Measurements from ENCODE around the gene MYL6. TPM values are rescaled to one million over a fixed set of nuclear protein-coding genes. Genes with fewer than 3 reads are reported as not detected.

The MYL6 gene
- total and polyA plus RNA-seq, 10 donors: 1,063 to 3,098 (median 1,427) TPM

DNA sequence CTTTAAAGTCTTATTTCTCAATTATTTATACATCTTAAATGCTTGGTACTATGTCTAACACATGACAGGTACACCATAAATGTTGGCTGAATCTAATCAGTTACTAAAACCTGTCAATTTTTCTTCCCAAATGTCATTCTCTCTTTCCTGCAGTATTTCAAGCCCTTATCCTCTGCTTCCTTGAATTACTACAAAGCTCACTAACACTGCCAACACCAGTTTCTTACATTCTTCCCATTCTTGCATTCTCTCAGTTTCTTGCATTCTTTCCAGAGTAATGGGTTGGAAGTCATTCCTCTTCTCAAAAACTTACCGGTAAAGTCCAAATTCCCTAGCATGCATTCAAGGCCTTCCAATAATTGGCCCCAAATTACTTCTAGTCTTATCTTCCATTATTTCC lies 40.7 kb downstream of the MYL6 start:
- TF ChIP-seq, protein P1, sequence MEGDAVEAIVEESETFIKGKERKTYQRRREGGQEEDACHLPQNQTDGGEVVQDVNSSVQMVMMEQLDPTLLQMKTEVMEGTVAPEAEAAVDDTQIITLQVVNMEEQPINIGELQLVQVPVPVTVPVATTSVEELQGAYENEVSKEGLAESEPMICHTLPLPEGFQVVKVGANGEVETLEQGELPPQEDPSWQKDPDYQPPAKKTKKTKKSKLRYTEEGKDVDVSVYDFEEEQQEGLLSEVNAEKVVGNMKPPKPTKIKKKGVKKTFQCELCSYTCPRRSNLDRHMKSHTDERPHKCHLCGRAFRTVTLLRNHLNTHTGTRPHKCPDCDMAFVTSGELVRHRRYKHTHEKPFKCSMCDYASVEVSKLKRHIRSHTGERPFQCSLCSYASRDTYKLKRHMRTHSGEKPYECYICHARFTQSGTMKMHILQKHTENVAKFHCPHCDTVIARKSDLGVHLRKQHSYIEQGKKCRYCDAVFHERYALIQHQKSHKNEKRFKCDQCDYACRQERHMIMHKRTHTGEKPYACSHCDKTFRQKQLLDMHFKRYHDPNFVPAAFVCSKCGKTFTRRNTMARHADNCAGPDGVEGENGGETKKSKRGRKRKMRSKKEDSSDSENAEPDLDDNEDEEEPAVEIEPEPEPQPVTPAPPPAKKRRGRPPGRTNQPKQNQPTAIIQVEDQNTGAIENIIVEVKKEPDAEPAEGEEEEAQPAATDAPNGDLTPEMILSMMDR (IDR thresholded peaks at IDR 0.05 in 8 of 11, conservative IDR thresholded peaks at IDR 0.05 in 3 of 11): no peak
- no peak for TF ChIP-seq POLR2AphosphoS5 (IDR thresholded peaks at IDR 0.05)
- TF ChIP-seq POLR2A (IDR thresholded peaks at IDR 0.05): no peak
- intact Hi-C loops (cut with DNase I; ENCODE audit: low total_unique reads): loop anchor here (10.0 kb wide), 1 partner anchor 56 kb away; the partner anchor contains the start of gene ANKRD52

DNA sequence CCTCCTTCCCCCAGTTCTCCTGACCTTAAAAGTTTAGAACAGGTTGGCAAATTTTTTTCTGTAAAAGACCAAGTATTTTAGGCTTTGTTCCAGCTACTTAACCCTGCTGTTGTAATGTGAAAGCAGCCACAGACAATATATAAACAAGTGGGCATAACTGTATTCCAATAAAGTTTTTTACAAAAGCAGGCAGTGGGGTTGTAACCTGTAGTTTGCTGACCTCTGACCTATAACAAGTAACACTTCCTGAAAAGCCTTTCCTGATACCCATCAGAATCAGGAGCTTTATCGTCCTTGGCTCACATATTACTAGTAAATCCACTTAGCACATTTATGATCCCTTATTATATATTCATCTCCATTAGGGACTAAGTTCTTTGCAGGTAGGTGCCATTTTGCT lies 44.2 kb downstream of the MYL6 start:
- H3K27me3 ChIP-seq (replicated peaks in 1 of 7): no peaks in the 10 kb centered on the region
- 52 to 71% (median 67%) methylated on average over 1 of the region's 1 CpG for WGBS, 5 donors
- H3K9me3 ChIP-seq: no peaks in the 10 kb centered on the region
- H3K4me1 ChIP-seq: peaks cover 3 to 31% (median 9%) of the 10 kb centered on the region in 6 donors
- peaks cover 0 to 36% (median 28%) of the 10 kb centered on the region in 6 donors for H3K36me3 ChIP-seq
- no peak overlapping the region for H3K4me3 ChIP-seq
- intact Hi-C loops (cut with DNase I; ENCODE audit: low total_unique reads): no loop called here
- TF ChIP-seq, protein P1 (IDR thresholded peaks at IDR 0.05 in 8 of 11, conservative IDR thresholded peaks at IDR 0.05 in 3 of 11): no peak
- TF ChIP-seq POLR2AphosphoS5 (IDR thresholded peaks at IDR 0.05): no peak
- no peak for TF ChIP-seq POLR2A (IDR thresholded peaks at IDR 0.05)
- peak overlapping the region in 2 of 8 donors; percentile 33 to 45 for H3K27ac ChIP-seq
- DNase-seq: no peak

More for the DNA sequence above, 40.7 kb downstream of the MYL6 start:
- Histone ChIP-seq H3K4me1 (peaks cover 0 to 15% (median 6%) of the 10 kb centered on the region in 6 donors), H3K9me3 (no peaks in the 10 kb centered on the region), H3K27me3 (replicated peaks in 1 of 7) (no peaks in the 10 kb centered on the region), H3K27ac (no peak overlapping the region), H3K4me3 (no peak overlapping the region), H3K36me3 (peaks cover 0 to under 1% (median 0%) of the 10 kb centered on the region in 6 donors)
- WGBS, 5 donors: 74 to 86% (median 81%) methylated on average over 1 of the region's 1 CpG
- DNase-seq: no peak

- intact Hi-C loops (cut with DNase I; ENCODE audit: low total_unique reads): no loop called here
- Histone ChIP-seq H3K27me3 (replicated peaks in 1 of 7) (no peaks in the 10 kb centered on the region), H3K27ac (peak overlapping the region in 1 of 8 donors; percentile 45), H3K9me3 (no peaks in the 10 kb centered on the region), H3K36me3 (peaks cover 0 to 41% (median 33%) of the 10 kb centered on the region in 6 donors), H3K4me3 (no peak overlapping the region), H3K4me1 (peaks cover 3 to 34% (median 9%) of the 10 kb centered on the region in 6 donors)
- TF ChIP-seq POLR2A (IDR thresholded peaks at IDR 0.05) (no peak), POLR2AphosphoS5 (IDR thresholded peaks at IDR 0.05) (no peak)
- TF ChIP-seq, protein P1 (IDR thresholded peaks at IDR 0.05 in 8 of 11, conservative IDR thresholded peaks at IDR 0.05 in 3 of 11): no peak
- DNase-seq: no peak
- WGBS, 5 donors: 79 to 89% (median 83%) methylated on average over 2 of the region's 2 CpGs
Observed at GRCh38 chr12:56202838-56203237, 44.7 kb downstream of the MYL6 start.

DNA sequence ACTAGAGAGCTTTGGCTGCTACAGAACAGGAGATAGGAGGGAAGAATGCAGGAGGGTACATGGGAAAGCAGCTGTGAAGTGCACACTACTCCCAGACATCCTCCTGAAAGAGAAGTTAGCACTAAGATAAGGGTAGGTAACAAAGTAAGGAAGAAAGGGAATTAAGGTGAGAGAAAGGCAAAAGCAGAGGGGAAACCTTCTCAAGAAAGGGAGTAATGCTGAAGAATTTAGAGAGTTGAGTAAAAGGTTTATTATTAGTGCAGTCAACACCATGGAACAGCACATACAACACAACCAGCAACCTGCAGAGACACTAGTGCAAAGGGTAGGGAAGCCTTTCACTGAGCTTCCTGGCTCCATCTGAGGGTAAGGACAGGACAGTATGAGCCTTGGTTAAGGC lies 46.1 kb downstream of the MYL6 start:
- peaks cover 3 to 36% (median 9%) of the 10 kb centered on the region in 6 donors for H3K4me1 ChIP-seq
- DNase-seq: no peak
- peaks cover 0 to 55% (median 45%) of the 10 kb centered on the region in 6 donors for H3K36me3 ChIP-seq
- intact Hi-C loops (cut with DNase I; ENCODE audit: low total_unique reads): no loop called here
- H3K4me3 ChIP-seq: no peak overlapping the region
- TF ChIP-seq, protein P1 (IDR thresholded peaks at IDR 0.05 in 8 of 11, conservative IDR thresholded peaks at IDR 0.05 in 3 of 11): no peak
- TF ChIP-seq POLR2A (IDR thresholded peaks at IDR 0.05): no peak
- TF ChIP-seq POLR2AphosphoS5 (IDR thresholded peaks at IDR 0.05): no peak
- no peaks in the 10 kb centered on the region for H3K27me3 ChIP-seq (replicated peaks in 1 of 7)
- H3K27ac ChIP-seq: peak overlapping the region in 1 of 8 donors; percentile 48
- H3K9me3 ChIP-seq: no peaks in the 10 kb centered on the region
